Esophagus muscularis mucosa (tissue), 4 donors: Measurements from ENCODE around the gene PTPRT. TPM values are rescaled to one million over a fixed set of nuclear protein-coding genes. Genes with fewer than 3 reads are reported as not detected.
A peak's percentile ranks its signal among the peaks of the same experiment; 100 is the strongest.

ENCODE experiments used
- DNase-seq: peaks from one replicate; pipeline ENCODE4 v3.0.0-alpha.2; 2017; ENCODE audit errors: extremely low spot score
- H3K27ac ChIP-seq, 4 donors: fragments of 200-600 bp; sonication (generic); replicated peaks in 1 of 4; 1 replicate in 3 of 4; 2 replicates in 1 of 4; pipeline ENCODE4 v1.5.1; 2016 to 2019; ENCODE audit warnings: mild to moderate bottlenecking in 1 of 4
- H3K27me3 ChIP-seq, 4 donors: fragments of 200-600 bp; sonication (generic); one replicate each; pipeline versions ENCODE4 v1.5.1 to v1.6.0; 2016 to 2019
- H3K36me3 ChIP-seq, 4 donors: fragments of 200-600 bp; sonication (generic); one replicate each; pipeline ENCODE4 v1.5.1; 2016 to 2019
- H3K4me1 ChIP-seq, 4 donors: fragments of 200-600 bp; sonication (generic); one replicate each; pipeline ENCODE4 v1.5.1; 2016 to 2019
- H3K4me3 ChIP-seq, 4 donors: fragments of 200-600 bp; sonication (generic); 1 replicate in 2 of 4; 2 replicates in 2 of 4; pipeline ENCODE4 v1.5.1; 2016 to 2019; ENCODE audit warnings: mild to moderate bottlenecking in 4 of 4, moderate library complexity in 1 of 4
- H3K9me3 ChIP-seq, 4 donors: fragments of 200-600 bp; sonication (generic); 1 replicate in 3 of 4; 2 replicates in 1 of 4; pipeline ENCODE4 v1.5.1; 2016 to 2019
- EP300 ChIP-seq: sonication (generic); formaldehyde crosslinking; IDR thresholded peaks from one replicate; pipeline ENCODE4 v1.6.1; 2017; ENCODE audit warnings: antibody characterized with exemption
- POLR2A ChIP-seq: fragments of 450-650 bp; IDR thresholded peaks from one replicate; pipeline ENCODE4 v1.6.1; 2017; ENCODE audit warnings: antibody characterized with exemption, moderate library complexity, mild to moderate bottlenecking, low read depth
- POLR2AphosphoS5 ChIP-seq, 2 donors: sonication (generic); formaldehyde crosslinking; IDR thresholded peaks; one replicate each; pipeline ENCODE4 v1.6.1; 2017; ENCODE audit warnings: antibody characterized with exemption in 2 of 2
- WGBS: methylation state at CpG from one replicate; pipeline ENCODE4 v1.1.5; 2018; 5-methylcytosine and 5-hydroxymethylcytosine counted together
- intact Hi-C: fragments of 100-400 bp; cut with DNase I; formaldehyde crosslinking; loops from one replicate; pipeline ENCODE4 v1.15.1; 2023
- total RNA-seq, 4 donors: library from RNA; depleted of rRNA; stranded (reverse); fragments of >200 nt; gene quantifications; one replicate each; pipeline versions ENCODE4 v1.1.0 to v1.2.1, GENCODE V29; 2016
- TF ChIP-seq, protein P1 (sequence below), 3 experiments: fragments of 200-600 bp in 2 of 3; fragments of 450-650 bp in 1 of 3; sonication (generic) in 2 of 3; IDR thresholded peaks; one replicate each; pipeline ENCODE4 v1.5.1; 2017 to 2019; ENCODE audit warnings: antibody characterized with exemption in 3 of 3, mild to moderate bottlenecking in 2 of 3, moderate library complexity in 1 of 3

PTPRT gene
- total RNA-seq, 4 donors from 2014 or later = 0.06 to 0.39 TPM; not detected in 2

DNA sequence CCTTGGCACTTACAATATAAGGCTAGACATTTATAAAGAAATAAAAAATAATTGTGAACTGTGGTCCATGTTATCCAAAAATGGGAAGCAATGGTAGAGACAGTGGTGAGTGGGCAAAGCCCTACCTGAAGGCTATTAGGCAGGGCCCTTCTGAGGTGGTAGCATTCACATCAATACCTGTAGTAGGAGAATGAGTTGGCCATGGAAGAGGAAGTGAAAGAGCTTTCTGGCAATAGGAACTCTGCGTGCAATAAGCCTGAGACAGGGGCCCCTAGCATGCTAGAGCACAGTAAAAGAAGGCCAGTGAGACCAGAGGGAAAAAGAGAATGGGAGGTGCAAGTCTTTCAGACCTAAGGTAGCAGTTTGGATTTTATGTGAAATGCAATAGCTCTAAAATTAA is 754.5 kb downstream of the PTPRT start:
- H3K36me3 ChIP-seq = no peaks in the 10 kb centered on the region
- H3K4me1 ChIP-seq = no peaks in the 10 kb centered on the region
- no peak overlapping the region for H3K27ac ChIP-seq
- TF ChIP-seq POLR2A (no peak), EP300 (no peak), POLR2AphosphoS5 (IDR thresholded peaks at IDR 0.05) (no peak)
- TF ChIP-seq, protein P1, sequence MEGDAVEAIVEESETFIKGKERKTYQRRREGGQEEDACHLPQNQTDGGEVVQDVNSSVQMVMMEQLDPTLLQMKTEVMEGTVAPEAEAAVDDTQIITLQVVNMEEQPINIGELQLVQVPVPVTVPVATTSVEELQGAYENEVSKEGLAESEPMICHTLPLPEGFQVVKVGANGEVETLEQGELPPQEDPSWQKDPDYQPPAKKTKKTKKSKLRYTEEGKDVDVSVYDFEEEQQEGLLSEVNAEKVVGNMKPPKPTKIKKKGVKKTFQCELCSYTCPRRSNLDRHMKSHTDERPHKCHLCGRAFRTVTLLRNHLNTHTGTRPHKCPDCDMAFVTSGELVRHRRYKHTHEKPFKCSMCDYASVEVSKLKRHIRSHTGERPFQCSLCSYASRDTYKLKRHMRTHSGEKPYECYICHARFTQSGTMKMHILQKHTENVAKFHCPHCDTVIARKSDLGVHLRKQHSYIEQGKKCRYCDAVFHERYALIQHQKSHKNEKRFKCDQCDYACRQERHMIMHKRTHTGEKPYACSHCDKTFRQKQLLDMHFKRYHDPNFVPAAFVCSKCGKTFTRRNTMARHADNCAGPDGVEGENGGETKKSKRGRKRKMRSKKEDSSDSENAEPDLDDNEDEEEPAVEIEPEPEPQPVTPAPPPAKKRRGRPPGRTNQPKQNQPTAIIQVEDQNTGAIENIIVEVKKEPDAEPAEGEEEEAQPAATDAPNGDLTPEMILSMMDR (IDR thresholded peaks at IDR 0.05) = no peak
- no peaks in the 10 kb centered on the region for H3K27me3 ChIP-seq
- no peak overlapping the region for H3K4me3 ChIP-seq
- H3K9me3 ChIP-seq = no peaks in the 10 kb centered on the region
- intact Hi-C loops = no loop called here
- 80% methylated on average over 1 of the region's 1 CpG for WGBS
- no peak for DNase-seq

DNA sequence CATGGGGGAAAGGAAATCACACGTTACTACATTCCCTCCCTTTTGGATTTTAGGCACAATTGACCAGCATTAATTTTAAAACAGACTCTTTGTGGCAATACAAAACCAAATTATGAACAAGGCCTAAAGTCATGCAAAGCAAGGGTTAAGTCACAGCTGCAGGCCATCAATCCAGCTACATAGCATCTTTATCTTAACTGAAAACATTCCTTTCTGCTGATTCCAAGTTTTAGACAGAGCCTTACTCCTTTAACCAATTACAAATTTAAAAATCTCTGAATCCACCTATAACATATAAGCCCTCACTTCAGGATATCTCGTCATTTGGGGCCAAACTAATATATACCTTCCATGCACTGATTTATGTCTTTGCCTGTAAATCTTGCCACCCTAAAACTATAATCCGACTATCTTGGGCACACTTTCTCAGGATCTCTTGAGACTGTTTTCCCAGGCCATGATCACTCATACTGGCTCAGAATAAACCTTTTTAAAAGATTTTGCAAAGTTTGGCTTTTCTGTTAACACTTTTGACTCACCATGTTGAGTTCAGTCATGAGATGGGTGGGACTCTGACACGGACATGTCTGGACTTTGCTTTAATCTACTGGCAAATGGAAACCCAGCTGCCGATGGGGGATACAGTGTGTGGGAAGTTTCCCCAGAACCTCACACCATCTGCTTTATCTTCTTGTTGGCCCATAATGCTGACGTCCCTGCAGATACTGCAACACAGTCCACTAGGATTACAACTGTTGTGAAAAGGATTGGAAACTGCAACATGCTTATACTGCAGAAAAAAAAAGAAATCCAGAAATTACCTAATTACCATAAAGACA is 757.0 kb downstream of the PTPRT start:
- Histone ChIP-seq H3K4me3 (no peak overlapping the region), H3K27me3 (no peaks in the 10 kb centered on the region), H3K9me3 (no peaks in the 10 kb centered on the region), H3K36me3 (no peaks in the 10 kb centered on the region), H3K27ac (no peak overlapping the region), H3K4me1 (no peaks in the 10 kb centered on the region)
- intact Hi-C loops = no loop called here
- TF ChIP-seq POLR2AphosphoS5 (IDR thresholded peaks at IDR 0.05) = peak in 1 of 2 donors; percentile 9
- TF ChIP-seq EP300 = no peak
- WGBS = 35% methylated on average over 6 of the region's 6 CpGs
- DNase-seq = no peak

DNA sequence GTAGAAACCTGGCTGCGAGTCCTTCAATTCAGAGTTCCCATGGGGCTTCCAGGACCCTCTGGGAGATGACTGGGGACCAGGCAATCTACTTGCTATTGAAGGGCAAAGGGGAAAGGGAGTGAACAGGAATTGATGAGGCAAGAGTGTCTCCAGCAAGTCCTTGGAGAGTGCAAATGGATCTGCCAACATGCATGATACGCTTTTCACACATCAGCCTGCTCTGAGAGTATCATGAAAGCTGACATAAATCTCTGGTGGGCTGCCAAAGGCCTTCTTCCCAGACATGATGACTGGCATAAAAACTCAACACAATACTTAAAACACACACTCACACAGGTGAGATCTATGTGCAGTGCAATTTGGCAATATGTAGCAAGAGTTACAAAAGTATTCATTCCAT is 759.1 kb downstream of the PTPRT start:
- Histone ChIP-seq H3K4me1 (no peaks in the 10 kb centered on the region), H3K27me3 (no peaks in the 10 kb centered on the region), H3K36me3 (no peaks in the 10 kb centered on the region), H3K27ac (no peak overlapping the region), H3K9me3 (peaks cover 0 to 3% (median 0%) of the 10 kb centered on the region in 4 donors), H3K4me3 (no peak overlapping the region)
- TF ChIP-seq, protein P1 (IDR thresholded peaks at IDR 0.05) = no peak
- TF ChIP-seq POLR2AphosphoS5 (IDR thresholded peaks at IDR 0.05) = no peak
- TF ChIP-seq POLR2A = no peak
- no peak for TF ChIP-seq EP300
- no peak for DNase-seq
- WGBS = 96% methylated on average over 2 of the region's 2 CpGs
- intact Hi-C loops = no loop called here

DNA sequence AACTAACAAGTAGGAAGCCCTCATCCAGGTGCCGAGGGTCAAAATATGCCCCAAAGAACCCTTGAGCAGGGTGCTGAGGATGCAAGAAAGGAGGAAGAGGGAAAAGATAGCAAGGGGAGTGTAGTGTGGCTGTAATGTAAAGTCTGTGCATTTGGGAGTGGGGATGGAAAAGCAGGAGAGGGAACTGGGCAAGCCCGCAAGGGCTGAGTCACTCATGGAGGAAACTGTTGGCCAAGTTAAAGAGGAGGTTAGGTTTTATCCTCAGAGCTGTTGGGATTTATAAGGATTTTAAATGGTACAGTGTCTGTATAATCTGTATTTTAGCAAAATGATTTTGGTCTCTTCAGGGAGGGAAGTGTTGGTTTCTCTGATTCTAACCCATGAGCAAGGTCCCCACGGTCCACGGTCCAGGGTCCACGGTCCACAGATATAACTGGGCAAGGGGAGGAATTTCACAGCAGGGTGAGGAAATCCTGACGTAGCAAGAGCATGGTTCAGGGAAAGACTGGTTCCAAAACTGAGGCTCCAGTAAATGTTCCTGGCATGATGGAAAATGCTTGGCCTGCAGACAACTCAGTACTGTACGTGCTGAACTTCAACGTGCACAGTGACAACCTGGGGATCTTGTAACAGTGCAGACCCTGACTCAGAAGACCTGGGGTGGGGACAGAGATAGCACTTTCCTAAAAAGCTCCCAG is 759.8 kb downstream of the PTPRT start:
- 75% methylated on average over 8 of the region's 8 CpGs for WGBS
- H3K4me3 ChIP-seq = no peak overlapping the region
- no peaks in the 10 kb centered on the region for H3K36me3 ChIP-seq
- H3K27me3 ChIP-seq = no peaks in the 10 kb centered on the region
- TF ChIP-seq POLR2AphosphoS5 (IDR thresholded peaks at IDR 0.05) = no peak
- no peak for TF ChIP-seq EP300
- TF ChIP-seq POLR2A = no peak
- TF ChIP-seq, protein P1 (IDR thresholded peaks at IDR 0.05) = no peak
- no peaks in the 10 kb centered on the region for H3K4me1 ChIP-seq
- no peak for DNase-seq
- no peak overlapping the region for H3K27ac ChIP-seq
- H3K9me3 ChIP-seq = peaks cover 0 to 3% (median 0%) of the 10 kb centered on the region in 4 donors
- intact Hi-C loops = no loop called here

DNA sequence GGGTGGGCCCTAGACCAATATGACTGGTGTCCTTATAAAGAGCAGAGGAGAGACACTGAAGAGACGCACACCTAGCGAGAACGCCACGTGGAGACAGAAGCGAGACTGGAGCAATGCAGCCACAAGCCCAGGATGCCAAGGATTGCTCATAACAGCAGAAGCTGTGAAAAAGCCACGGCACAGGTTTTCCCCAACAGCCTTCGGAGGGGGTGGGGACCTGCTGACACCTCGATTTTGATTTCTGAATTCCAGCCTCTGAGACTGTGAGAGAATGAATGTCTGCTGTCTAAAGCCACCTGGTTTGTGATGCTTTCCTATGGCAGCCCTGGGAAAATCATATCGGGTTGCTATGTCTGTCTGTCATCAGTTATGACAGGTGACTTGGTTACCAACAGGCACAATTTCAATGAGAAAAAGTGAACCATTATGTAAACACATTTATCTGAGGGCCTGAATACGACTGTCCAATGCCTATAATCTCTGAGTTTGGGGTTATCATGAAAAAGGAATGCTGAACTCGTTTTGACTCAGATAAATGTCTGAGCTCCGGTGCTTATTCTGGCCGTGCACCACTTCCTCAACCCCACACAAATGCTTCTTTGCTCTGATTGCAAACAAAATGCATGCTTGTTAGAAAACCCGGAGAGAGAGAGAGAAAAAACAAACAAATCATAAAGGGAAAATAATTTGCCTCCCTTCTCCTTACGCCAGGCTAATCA is 769.7 kb downstream of the PTPRT start:
- H3K9me3 ChIP-seq = no peaks in the 10 kb centered on the region
- H3K27me3 ChIP-seq = peaks cover 0 to 5% (median 0%) of the 10 kb centered on the region in 4 donors
- peak; percentile 88 for DNase-seq
- no peaks in the 10 kb centered on the region for H3K4me1 ChIP-seq
- 58% methylated on average over 15 of the region's 15 CpGs for WGBS
- H3K36me3 ChIP-seq = no peaks in the 10 kb centered on the region
- H3K27ac ChIP-seq = no peak overlapping the region
- intact Hi-C loops = no loop called here
- TF ChIP-seq POLR2A (no peak), POLR2AphosphoS5 (IDR thresholded peaks at IDR 0.05) (no peak), EP300 (no peak)
- TF ChIP-seq, protein P1 (IDR thresholded peaks at IDR 0.05) = no peak
- H3K4me3 ChIP-seq = no peak overlapping the region
